Measurements from ENCODE around the gene HOXB5. TPM values are rescaled to one million over a fixed set of nuclear protein-coding genes. Genes with fewer than 3 reads are reported as not detected.

The HOXB5 gene
- total RNA-seq, 2 experiments from 2014 or later, result 0.20 TPM; not detected in 1

GRCh38 chr17:48559840-48560817, 33.5 kb downstream of the HOXB5 start:
- Mint-ChIP-seq H3K27ac (no peak overlapping the region), H3K36me3 (ENCODE audit: low read depth) (peaks cover 6% of the 10 kb centered on the region), H3K4me1 (peaks cover 25% of the 10 kb centered on the region), H3K9me3 (no peaks in the 10 kb centered on the region), H3K4me3 (no peak overlapping the region), H3K27me3 (peaks cover 27% of the 10 kb centered on the region)
- ChIA-PET CTCF (interaction anchor here (1.1 kb wide), 1 partner anchor 227 kb away, joined by 4 read pairs; no protein-coding TSS in a partner anchor), POLR2A (interaction anchor here (0.9 kb wide), 1 partner anchor 119 kb away, joined by 3 read pairs; no protein-coding TSS in a partner anchor)
- DNase-seq, result no peak

- no peak overlapping the region for H3K27ac Mint-ChIP-seq
- H3K4me3 Mint-ChIP-seq, result no peak overlapping the region
- DNase-seq, result no peak
- ChIA-PET POLR2A (interaction anchor here (0.9 kb wide), 1 partner anchor 118 kb away, joined by 3 read pairs; no protein-coding TSS in a partner anchor), CTCF (interaction anchor here (1.1 kb wide), 1 partner anchor 226 kb away, joined by 4 read pairs; no protein-coding TSS in a partner anchor)
- H3K36me3 Mint-ChIP-seq (ENCODE audit: low read depth), result peaks cover 10% of the 10 kb centered on the region
- H3K9me3 Mint-ChIP-seq, result no peaks in the 10 kb centered on the region
- H3K4me1 Mint-ChIP-seq, result peaks cover 28% of the 10 kb centered on the region
- peaks cover 33% of the 10 kb centered on the region for H3K27me3 Mint-ChIP-seq
These were observed 34.3 kb downstream of the HOXB5 start for GRCh38 chr17:48559122-48559839.

- ChIA-PET CTCF (no interaction called here), POLR2A (no interaction called here)
- H3K9me3 Mint-ChIP-seq, result no peaks in the 10 kb centered on the region
These were observed 34.8 kb downstream of the HOXB5 start for GRCh38 chr17:48558831-48559121.

GRCh38 chr17:48558057-48558830, 35.3 kb downstream of the HOXB5 start:
- no peak overlapping the region for H3K4me3 Mint-ChIP-seq
- DNase-seq, result no peak
- no peaks in the 10 kb centered on the region for H3K9me3 Mint-ChIP-seq
- ChIA-PET CTCF (interaction anchor here (1.0 kb wide), 1 partner anchor 12 kb away, joined by 3 read pairs; no protein-coding TSS in a partner anchor), POLR2A (no interaction called here)
- no peak overlapping the region for H3K27ac Mint-ChIP-seq
- peaks cover 11% of the 10 kb centered on the region for H3K36me3 Mint-ChIP-seq (ENCODE audit: low read depth)
- H3K27me3 Mint-ChIP-seq, result peaks cover 31% of the 10 kb centered on the region
- peaks cover 29% of the 10 kb centered on the region for H3K4me1 Mint-ChIP-seq

More at GRCh38 chr17:48558831-48559121, 34.8 kb downstream of the HOXB5 start:
- no peak for DNase-seq
- Mint-ChIP-seq H3K27ac (no peak overlapping the region), H3K4me1 (peaks cover 29% of the 10 kb centered on the region), H3K36me3 (ENCODE audit: low read depth) (peaks cover 11% of the 10 kb centered on the region), H3K4me3 (no peak overlapping the region), H3K27me3 (peaks cover 33% of the 10 kb centered on the region)

GRCh38 chr17:48556576-48557401, 36.8 kb downstream of the HOXB5 start:
- DNase-seq, result no peak
- no peak overlapping the region for H3K27ac Mint-ChIP-seq
- POLR2A ChIA-PET, result interaction anchor here (1.1 kb wide), 1 partner anchor 50 kb away, joined by 3 read pairs; no protein-coding TSS in a partner anchor
- H3K4me3 Mint-ChIP-seq, result no peak overlapping the region
- H3K27me3 Mint-ChIP-seq, result peaks cover 27% of the 10 kb centered on the region
- peaks cover 22% of the 10 kb centered on the region for H3K4me1 Mint-ChIP-seq
- no peaks in the 10 kb centered on the region for H3K9me3 Mint-ChIP-seq
- CTCF ChIA-PET, result interaction anchor here (0.7 to 1.0 kb wide), 2 partner anchors 10 to 31 kb away, joined by 3 read pairs; no protein-coding TSS in a partner anchor
- H3K36me3 Mint-ChIP-seq (ENCODE audit: low read depth), result peaks cover 7% of the 10 kb centered on the region

- ChIA-PET POLR2A (interaction anchor here (0.8 to 1.1 kb wide), 4 partner anchors 9 to 64 kb away, joined by 3 to 5 read pairs (median 4); no protein-coding TSS in a partner anchor), CTCF (interaction anchor here (0.5 to 0.8 kb wide), 4 partner anchors 21 to 205 kb away, joined by 3 read pairs; no protein-coding TSS in a partner anchor)
- Mint-ChIP-seq H3K9me3 (no peaks in the 10 kb centered on the region), H3K27me3 (peaks cover 27% of the 10 kb centered on the region), H3K27ac (no peak overlapping the region), H3K4me1 (peaks cover 16% of the 10 kb centered on the region), H3K4me3 (no peak overlapping the region), H3K36me3 (ENCODE audit: low read depth) (peaks cover 7% of the 10 kb centered on the region)
- no peak for DNase-seq
These were observed 37.4 kb downstream of the HOXB5 start for GRCh38 chr17:48556229-48556575.

GRCh38 chr17:48555258-48556228, 38.0 kb downstream of the HOXB5 start:
- peak overlapping the region; percentile 70 for H3K4me3 Mint-ChIP-seq
- H3K4me1 Mint-ChIP-seq, result peaks cover 14% of the 10 kb centered on the region
- ChIA-PET CTCF (interaction anchor here (0.5 to 0.9 kb wide), 5 partner anchors 22 to 204 kb away, joined by 3 read pairs; no protein-coding TSS in a partner anchor), POLR2A (interaction anchor here (0.8 to 1.0 kb wide), 4 partner anchors 8 to 64 kb away, joined by 3 to 5 read pairs (median 4); no protein-coding TSS in a partner anchor)
- H3K27me3 Mint-ChIP-seq, result peaks cover 27% of the 10 kb centered on the region
- no peak overlapping the region for H3K27ac Mint-ChIP-seq
- no peak for DNase-seq
- H3K9me3 Mint-ChIP-seq, result no peaks in the 10 kb centered on the region
- H3K36me3 Mint-ChIP-seq (ENCODE audit: low read depth), result peaks cover 7% of the 10 kb centered on the region

GRCh38 chr17:48554412-48555257, 38.9 kb downstream of the HOXB5 start:
- H3K27ac Mint-ChIP-seq, result no peak overlapping the region
- POLR2A ChIA-PET, result no interaction called here
- H3K4me3 Mint-ChIP-seq, result no peak overlapping the region

GRCh38 chr17:48553826-48554225, 39.8 kb downstream of the HOXB5 start:
- ChIA-PET CTCF (no interaction called here), POLR2A (interaction anchor here (1.3 kb wide), 1 partner anchor 16 kb away, joined by 3 read pairs; no protein-coding TSS in a partner anchor)
- H3K27ac Mint-ChIP-seq, result no peak overlapping the region
- no peaks in the 10 kb centered on the region for H3K9me3 Mint-ChIP-seq
- no peak overlapping the region for H3K4me3 Mint-ChIP-seq
- peaks cover 16% of the 10 kb centered on the region for H3K4me1 Mint-ChIP-seq
- DNase-seq, result no peak
- H3K36me3 Mint-ChIP-seq (ENCODE audit: low read depth), result peaks cover 14% of the 10 kb centered on the region
- peaks cover 27% of the 10 kb centered on the region for H3K27me3 Mint-ChIP-seq

More at GRCh38 chr17:48554412-48555257, 38.9 kb downstream of the HOXB5 start:
- Mint-ChIP-seq H3K4me1 (peaks cover 14% of the 10 kb centered on the region), H3K36me3 (ENCODE audit: low read depth) (peaks cover 11% of the 10 kb centered on the region), H3K9me3 (no peaks in the 10 kb centered on the region), H3K27me3 (peaks cover 27% of the 10 kb centered on the region)
- CTCF ChIA-PET, result interaction anchor here (0.5 to 0.9 kb wide), 2 partner anchors 39 to 47 kb away, joined by 3 read pairs; no protein-coding TSS in a partner anchor
- no peak for DNase-seq

- H3K4me3 Mint-ChIP-seq, result no peak overlapping the region
- peaks cover 24% of the 10 kb centered on the region for H3K27me3 Mint-ChIP-seq
- ChIA-PET POLR2A (interaction anchor here (1.3 kb wide), 1 partner anchor 16 kb away, joined by 3 read pairs; no protein-coding TSS in a partner anchor), CTCF (no interaction called here)
- H3K27ac Mint-ChIP-seq, result no peak overlapping the region
- no peak for DNase-seq
- H3K9me3 Mint-ChIP-seq, result no peaks in the 10 kb centered on the region
- H3K36me3 Mint-ChIP-seq (ENCODE audit: low read depth), result peaks cover 14% of the 10 kb centered on the region
- peaks cover 21% of the 10 kb centered on the region for H3K4me1 Mint-ChIP-seq
These were observed 40.4 kb downstream of the HOXB5 start for GRCh38 chr17:48553190-48553547.

Data from activated CD4-positive, alpha-beta memory T cell treated with anti-CD3 and anti-CD28 coated beads, Interleukin-2, amount 10 ng/mL, durations not matched to agents 7 days and 5 days (primary cell).